Measurements from ENCODE around the gene DCLK2. TPM values are rescaled to one million over a fixed set of nuclear protein-coding genes. Genes with fewer than 3 reads are reported as not detected.

The DCLK2 gene
- total and polyA plus RNA-seq, 2 experiments from 2014 or later = 3.2 to 4.8 TPM

- Histone ChIP-seq H3K9me3 (ENCODE audit: low read depth) (no peaks in the 10 kb centered on the region), H3K27ac (no peak overlapping the region), H3K4me1 (ENCODE audit: low read depth) (no peaks in the 10 kb centered on the region), H3K4me3 (no peak overlapping the region), H3K27me3 (no peaks in the 10 kb centered on the region), H3K36me3 (no peaks in the 10 kb centered on the region)
- no peak for DNase-seq (ENCODE audit: low read depth in 1 of 2, low spot score in 1 of 2)
- TF ChIP-seq, protein P1, sequence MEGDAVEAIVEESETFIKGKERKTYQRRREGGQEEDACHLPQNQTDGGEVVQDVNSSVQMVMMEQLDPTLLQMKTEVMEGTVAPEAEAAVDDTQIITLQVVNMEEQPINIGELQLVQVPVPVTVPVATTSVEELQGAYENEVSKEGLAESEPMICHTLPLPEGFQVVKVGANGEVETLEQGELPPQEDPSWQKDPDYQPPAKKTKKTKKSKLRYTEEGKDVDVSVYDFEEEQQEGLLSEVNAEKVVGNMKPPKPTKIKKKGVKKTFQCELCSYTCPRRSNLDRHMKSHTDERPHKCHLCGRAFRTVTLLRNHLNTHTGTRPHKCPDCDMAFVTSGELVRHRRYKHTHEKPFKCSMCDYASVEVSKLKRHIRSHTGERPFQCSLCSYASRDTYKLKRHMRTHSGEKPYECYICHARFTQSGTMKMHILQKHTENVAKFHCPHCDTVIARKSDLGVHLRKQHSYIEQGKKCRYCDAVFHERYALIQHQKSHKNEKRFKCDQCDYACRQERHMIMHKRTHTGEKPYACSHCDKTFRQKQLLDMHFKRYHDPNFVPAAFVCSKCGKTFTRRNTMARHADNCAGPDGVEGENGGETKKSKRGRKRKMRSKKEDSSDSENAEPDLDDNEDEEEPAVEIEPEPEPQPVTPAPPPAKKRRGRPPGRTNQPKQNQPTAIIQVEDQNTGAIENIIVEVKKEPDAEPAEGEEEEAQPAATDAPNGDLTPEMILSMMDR (IDR thresholded peaks at IDR 0.05; ENCODE audit: low read depth, low read length) = no peak
These were observed 38.3 kb downstream of the DCLK2 start for GRCh38 chr4:150116506-150116905.

DNA sequence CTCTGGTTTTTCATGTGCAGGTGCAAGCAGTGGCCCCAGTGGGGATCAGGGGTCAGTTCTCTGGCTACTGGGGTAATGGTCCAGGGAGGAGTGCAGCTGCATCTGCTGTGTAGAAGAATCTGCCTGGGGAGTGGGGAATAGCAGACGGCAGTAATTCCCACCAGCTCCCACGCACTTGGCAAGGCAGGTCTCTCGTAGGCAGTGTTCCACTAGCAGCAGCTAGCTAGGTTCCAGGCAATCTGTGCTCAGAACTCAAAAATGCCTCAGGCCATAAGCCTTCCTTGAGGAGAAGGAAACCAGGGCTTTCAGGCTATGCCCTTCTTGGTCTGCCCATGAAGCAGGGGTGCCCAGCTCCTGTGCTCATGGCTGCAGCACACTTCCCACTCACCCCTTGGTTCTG is 38.8 kb downstream of the DCLK2 start:
- H3K27me3 ChIP-seq = no peaks in the 10 kb centered on the region
- H3K36me3 ChIP-seq = no peaks in the 10 kb centered on the region
- TF ChIP-seq, protein P1 (IDR thresholded peaks at IDR 0.05; ENCODE audit: low read depth, low read length) = no peak
- H3K4me3 ChIP-seq = no peak overlapping the region
- DNase-seq (ENCODE audit: low read depth in 1 of 2, low spot score in 1 of 2) = peak in 1 of 2 donors; percentile 50
- no peak overlapping the region for H3K27ac ChIP-seq
- no peaks in the 10 kb centered on the region for H3K9me3 ChIP-seq (ENCODE audit: low read depth)
- H3K4me1 ChIP-seq (ENCODE audit: low read depth) = no peaks in the 10 kb centered on the region

- Histone ChIP-seq H3K36me3 (no peaks in the 10 kb centered on the region), H3K9me3 (ENCODE audit: low read depth) (no peaks in the 10 kb centered on the region), H3K4me3 (no peak overlapping the region), H3K27me3 (no peaks in the 10 kb centered on the region), H3K4me1 (ENCODE audit: low read depth) (no peaks in the 10 kb centered on the region), H3K27ac (no peak overlapping the region)
- TF ChIP-seq, protein P1 (IDR thresholded peaks at IDR 0.05; ENCODE audit: low read depth, low read length) = no peak
- no peak for DNase-seq (ENCODE audit: low read depth in 1 of 2, low spot score in 1 of 2)
These were observed 39.4 kb downstream of the DCLK2 start for GRCh38 chr4:150117629-150118028.

GRCh38 chr4:150119492-150119891 is 41.2 kb downstream of the DCLK2 start:
- peak in 1 of 2 donors; percentile 33 for DNase-seq (ENCODE audit: low read depth in 1 of 2, low spot score in 1 of 2)
- Histone ChIP-seq H3K4me1 (ENCODE audit: low read depth) (no peaks in the 10 kb centered on the region), H3K4me3 (no peak overlapping the region), H3K9me3 (ENCODE audit: low read depth) (no peaks in the 10 kb centered on the region), H3K27ac (no peak overlapping the region), H3K27me3 (no peaks in the 10 kb centered on the region), H3K36me3 (no peaks in the 10 kb centered on the region)
- TF ChIP-seq, protein P1 (IDR thresholded peaks at IDR 0.05; ENCODE audit: low read depth, low read length) = no peak

GRCh38 chr4:150123087-150123486 is 44.8 kb downstream of the DCLK2 start:
- no peaks in the 10 kb centered on the region for H3K4me1 ChIP-seq (ENCODE audit: low read depth)
- no peak overlapping the region for H3K27ac ChIP-seq
- DNase-seq (ENCODE audit: low read depth in 1 of 2, low spot score in 1 of 2) = no peak
- TF ChIP-seq, protein P1 (IDR thresholded peaks at IDR 0.05; ENCODE audit: low read depth, low read length) = no peak
- H3K36me3 ChIP-seq = no peaks in the 10 kb centered on the region
- no peaks in the 10 kb centered on the region for H3K9me3 ChIP-seq (ENCODE audit: low read depth)
- no peak overlapping the region for H3K4me3 ChIP-seq
- H3K27me3 ChIP-seq = no peaks in the 10 kb centered on the region
